Measurements from ENCODE around the gene SERPINA1. TPM values are rescaled to one million over a fixed set of nuclear protein-coding genes. Genes with fewer than 3 reads are reported as not detected.

The SERPINA1 gene
- total RNA-seq, result 0.16 and 0.26 TPM in 2 replicates

DNA sequence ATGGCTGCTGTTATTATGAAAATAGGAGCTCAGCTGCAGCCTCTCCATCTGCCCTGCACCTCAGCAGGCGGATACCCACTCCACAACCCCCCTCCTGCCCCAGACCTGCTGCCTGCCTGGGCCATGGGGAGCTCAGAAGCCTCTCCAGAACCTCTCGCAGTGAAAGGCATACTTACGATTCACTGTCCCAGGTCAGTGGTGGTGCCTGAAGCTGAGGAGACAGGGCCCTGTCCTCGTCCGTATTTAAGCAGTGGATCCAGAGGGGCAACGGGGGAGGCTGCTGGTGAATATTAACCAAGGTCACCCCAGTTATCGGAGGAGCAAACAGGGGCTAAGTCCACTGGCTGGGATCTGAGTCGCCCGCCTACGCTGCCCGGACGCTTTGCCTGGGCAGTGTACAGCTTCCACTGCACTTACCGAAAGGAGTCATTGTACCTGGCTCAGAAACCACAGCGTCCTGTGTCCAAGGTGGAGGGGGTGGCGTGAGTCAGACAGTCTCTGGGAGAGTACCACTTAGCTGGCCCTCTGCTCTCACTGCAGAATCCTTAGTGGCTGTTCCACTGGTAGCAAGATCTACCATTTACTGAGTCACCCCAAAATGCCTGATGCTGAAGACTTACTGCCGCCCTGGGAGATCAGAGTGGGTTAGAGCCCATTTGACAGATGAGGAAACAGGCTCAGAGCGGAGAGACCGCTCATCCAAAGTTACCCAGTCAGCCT is at the start of gene SERPINA1:
TSS of gene SERPINA1 (minus strand) at position 219 of the 720 bp plus-strand sequence. CDS start 5,365 bp downstream, outside the sequence.

GRCh38 chr14:94366146-94366915 is 22.1 kb downstream of the SERPINA1 start, which contains the start of gene SERPINA2:
TSS of gene SERPINA2 (minus strand) at chr14:94366698.

Other genes with a start within 250 kb of the SERPINA1 start
- 0.34 and 1.9 TPM in 2 replicates for gene PPP4R4, start 214.3 kb downstream of the SERPINA1 start, total RNA-seq
- gene SERPINA10, start 95.3 kb downstream of the SERPINA1 start, total RNA-seq, result not detected in 2 replicates
- gene SERPINA6, start 65.3 kb downstream of the SERPINA1 start, total RNA-seq, result not detected in 2 replicates
- not detected in 2 replicates for gene SERPINA2, start 21.9 kb downstream of the SERPINA1 start, total RNA-seq
- gene SERPINA11, start 64.2 kb upstream of the SERPINA1 start, total RNA-seq, result not detected in 2 replicates
- gene SERPINA9, start 87.6 kb upstream of the SERPINA1 start, total RNA-seq, result not detected in 2 replicates
- gene SERPINA12, start 120.9 kb upstream of the SERPINA1 start, total RNA-seq, result not detected in 2 replicates
- gene SERPINA4, start 172.8 kb upstream of the SERPINA1 start, total RNA-seq, result not detected in 2 replicates
- under 0.01 and 0.09 TPM in 2 replicates for gene SERPINA5, start 192.8 kb upstream of the SERPINA1 start, total RNA-seq
- 0.32 and 8.7 TPM in 2 replicates for gene SERPINA3, start 223.8 kb upstream of the SERPINA1 start, total RNA-seq

Measured in bronchial smooth muscle cell (primary cell).